ENCODE measurements around the gene RNF111.
A peak's percentile ranks its signal among the peaks of the same experiment; 100 is the strongest.

RNF111 gene

DNA sequence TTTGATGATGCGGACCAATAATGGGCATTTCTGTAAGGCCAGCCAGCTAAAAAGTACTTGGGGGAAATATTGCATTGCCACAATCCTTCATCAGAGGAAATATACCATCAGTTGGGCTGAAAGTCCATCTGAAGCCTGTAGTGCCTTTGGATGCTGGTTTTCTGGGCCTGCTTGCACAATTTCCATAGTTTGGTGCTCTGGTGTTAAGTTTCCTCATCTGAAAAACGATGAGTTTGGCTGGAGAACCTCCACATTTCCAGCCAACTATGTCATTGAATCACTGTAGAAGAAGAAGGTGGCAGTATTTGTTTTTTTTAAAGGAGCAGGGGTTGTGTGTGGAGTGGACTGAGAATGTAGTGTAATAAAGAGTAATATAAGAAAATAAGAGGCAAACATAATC lies 127.6 kb downstream of the RNF111 start:
- Histone ChIP-seq H3K4me3 (ENCODE audit: low read length, poor library complexity, severe bottlenecking) (no peak overlapping the region), H3K9ac (ENCODE audit: low read depth, low read length, poor library complexity, severe bottlenecking) (no peak overlapping the region), H3K27me3 (ENCODE audit: insufficient read depth, low read length, poor library complexity, severe bottlenecking) (no peaks in the 10 kb centered on the region), H3F3A (ENCODE audit: low read depth) (no peaks in the 10 kb centered on the region), H3K4me1 (ENCODE audit: insufficient read depth, low read length, poor library complexity, severe bottlenecking) (peaks cover 26% of the 10 kb centered on the region), H3K36me3 (ENCODE audit: insufficient read depth, low read length) (peaks cover 85% of the 10 kb centered on the region), H3K9me2 (replicated peaks; ENCODE audit: low read depth, low read length) (no peaks in the 10 kb centered on the region), H2AFZ (ENCODE audit: low read length) (no peak overlapping the region), H3K9me3 (ENCODE audit: insufficient read depth, low read depth, low read length) (no peaks in the 10 kb centered on the region), H3K79me2 (ENCODE audit: insufficient read depth, low read length) (peaks cover 84% of the 10 kb centered on the region), H3K4me2 (ENCODE audit: low read depth, low read length, poor library complexity, severe bottlenecking) (no peak overlapping the region), H4K20me1 (ENCODE audit: insufficient read depth, low read length, poor library complexity, severe bottlenecking) (peaks cover 20% of the 10 kb centered on the region)
- TF ChIP-seq EZH2phosphoT487 (IDR thresholded peaks at IDR 0.05; ENCODE audit: borderline replicate concordance), result no peak

DNA sequence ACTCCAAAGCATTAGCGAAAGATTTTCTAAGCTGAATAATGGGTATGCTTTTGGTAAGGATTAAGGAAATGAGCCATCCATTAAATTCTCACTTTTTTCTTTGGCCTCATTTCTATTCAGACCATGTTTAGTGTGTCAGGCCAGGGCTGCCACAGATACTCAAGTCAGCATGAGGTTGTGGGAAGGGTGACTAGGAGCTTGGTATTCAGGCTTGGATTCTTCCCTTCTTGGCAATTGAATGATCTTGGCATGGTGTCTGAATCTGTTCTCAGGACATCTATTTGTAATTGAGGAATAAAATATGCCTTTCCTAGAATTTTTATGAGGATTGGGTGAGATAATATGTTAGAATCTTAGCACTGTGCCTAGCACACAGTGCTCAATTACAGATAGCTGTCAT lies 128.7 kb downstream of the RNF111 start:
- Histone ChIP-seq H3K27me3 (ENCODE audit: insufficient read depth, low read length, poor library complexity, severe bottlenecking) (no peaks in the 10 kb centered on the region), H3K9me3 (ENCODE audit: insufficient read depth, low read depth, low read length) (no peaks in the 10 kb centered on the region), H3K9me2 (replicated peaks; ENCODE audit: low read depth, low read length) (no peaks in the 10 kb centered on the region), H3F3A (ENCODE audit: low read depth) (no peaks in the 10 kb centered on the region), H3K4me1 (ENCODE audit: insufficient read depth, low read length, poor library complexity, severe bottlenecking) (peaks cover 15% of the 10 kb centered on the region), H3K36me3 (ENCODE audit: insufficient read depth, low read length) (peaks cover 85% of the 10 kb centered on the region), H3K4me2 (ENCODE audit: low read depth, low read length, poor library complexity, severe bottlenecking) (peak overlapping the region; percentile 3), H3K9ac (ENCODE audit: low read depth, low read length, poor library complexity, severe bottlenecking) (no peak overlapping the region), H3K4me3 (ENCODE audit: low read length, poor library complexity, severe bottlenecking) (no peak overlapping the region), H4K20me1 (ENCODE audit: insufficient read depth, low read length, poor library complexity, severe bottlenecking) (peaks cover 11% of the 10 kb centered on the region), H2AFZ (ENCODE audit: low read length) (no peak overlapping the region), H3K79me2 (ENCODE audit: insufficient read depth, low read length) (peaks cover 84% of the 10 kb centered on the region)
- TF ChIP-seq, protein P1, sequence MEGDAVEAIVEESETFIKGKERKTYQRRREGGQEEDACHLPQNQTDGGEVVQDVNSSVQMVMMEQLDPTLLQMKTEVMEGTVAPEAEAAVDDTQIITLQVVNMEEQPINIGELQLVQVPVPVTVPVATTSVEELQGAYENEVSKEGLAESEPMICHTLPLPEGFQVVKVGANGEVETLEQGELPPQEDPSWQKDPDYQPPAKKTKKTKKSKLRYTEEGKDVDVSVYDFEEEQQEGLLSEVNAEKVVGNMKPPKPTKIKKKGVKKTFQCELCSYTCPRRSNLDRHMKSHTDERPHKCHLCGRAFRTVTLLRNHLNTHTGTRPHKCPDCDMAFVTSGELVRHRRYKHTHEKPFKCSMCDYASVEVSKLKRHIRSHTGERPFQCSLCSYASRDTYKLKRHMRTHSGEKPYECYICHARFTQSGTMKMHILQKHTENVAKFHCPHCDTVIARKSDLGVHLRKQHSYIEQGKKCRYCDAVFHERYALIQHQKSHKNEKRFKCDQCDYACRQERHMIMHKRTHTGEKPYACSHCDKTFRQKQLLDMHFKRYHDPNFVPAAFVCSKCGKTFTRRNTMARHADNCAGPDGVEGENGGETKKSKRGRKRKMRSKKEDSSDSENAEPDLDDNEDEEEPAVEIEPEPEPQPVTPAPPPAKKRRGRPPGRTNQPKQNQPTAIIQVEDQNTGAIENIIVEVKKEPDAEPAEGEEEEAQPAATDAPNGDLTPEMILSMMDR (conservative IDR thresholded peaks at IDR 0.05; ENCODE audit: low read length), result no peak
- no peak for TF ChIP-seq EZH2phosphoT487 (IDR thresholded peaks at IDR 0.05; ENCODE audit: borderline replicate concordance)

DNA sequence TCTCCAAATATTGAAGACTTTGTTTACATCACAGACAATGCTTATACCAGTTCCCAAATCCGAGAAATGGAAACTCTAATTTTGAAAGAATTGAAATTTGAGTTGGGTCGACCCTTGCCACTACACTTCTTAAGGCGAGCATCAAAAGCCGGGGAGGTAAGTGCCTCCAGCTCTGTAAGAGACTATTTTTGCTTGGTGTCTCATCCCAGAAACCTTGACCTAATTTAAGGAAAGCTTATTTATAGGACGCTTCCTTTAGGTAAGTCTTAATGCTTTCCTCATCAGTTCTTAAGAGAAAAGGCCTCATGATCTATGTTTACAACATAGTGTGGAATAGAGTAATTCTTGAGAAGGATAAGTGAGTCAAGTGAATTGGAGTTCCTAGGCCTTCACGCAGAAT lies 129.3 kb downstream of the RNF111 start:
- Histone ChIP-seq H4K20me1 (ENCODE audit: insufficient read depth, low read length, poor library complexity, severe bottlenecking) (peaks cover 5% of the 10 kb centered on the region), H3K27me3 (ENCODE audit: insufficient read depth, low read length, poor library complexity, severe bottlenecking) (no peaks in the 10 kb centered on the region), H3K9ac (ENCODE audit: low read depth, low read length, poor library complexity, severe bottlenecking) (no peak overlapping the region), H2AFZ (ENCODE audit: low read length) (no peak overlapping the region), H3K79me2 (ENCODE audit: insufficient read depth, low read length) (peaks cover 83% of the 10 kb centered on the region), H3F3A (ENCODE audit: low read depth) (no peaks in the 10 kb centered on the region), H3K9me3 (ENCODE audit: insufficient read depth, low read depth, low read length) (no peaks in the 10 kb centered on the region), H3K36me3 (ENCODE audit: insufficient read depth, low read length) (peaks cover 82% of the 10 kb centered on the region), H3K4me2 (ENCODE audit: low read depth, low read length, poor library complexity, severe bottlenecking) (no peak overlapping the region), H3K9me2 (replicated peaks; ENCODE audit: low read depth, low read length) (no peaks in the 10 kb centered on the region), H3K4me1 (ENCODE audit: insufficient read depth, low read length, poor library complexity, severe bottlenecking) (peaks cover 9% of the 10 kb centered on the region), H3K4me3 (ENCODE audit: low read length, poor library complexity, severe bottlenecking) (no peak overlapping the region)
- no peak for TF ChIP-seq EZH2phosphoT487 (IDR thresholded peaks at IDR 0.05; ENCODE audit: borderline replicate concordance)
- TF ChIP-seq, protein P1 (conservative IDR thresholded peaks at IDR 0.05; ENCODE audit: low read length), result no peak

DNA sequence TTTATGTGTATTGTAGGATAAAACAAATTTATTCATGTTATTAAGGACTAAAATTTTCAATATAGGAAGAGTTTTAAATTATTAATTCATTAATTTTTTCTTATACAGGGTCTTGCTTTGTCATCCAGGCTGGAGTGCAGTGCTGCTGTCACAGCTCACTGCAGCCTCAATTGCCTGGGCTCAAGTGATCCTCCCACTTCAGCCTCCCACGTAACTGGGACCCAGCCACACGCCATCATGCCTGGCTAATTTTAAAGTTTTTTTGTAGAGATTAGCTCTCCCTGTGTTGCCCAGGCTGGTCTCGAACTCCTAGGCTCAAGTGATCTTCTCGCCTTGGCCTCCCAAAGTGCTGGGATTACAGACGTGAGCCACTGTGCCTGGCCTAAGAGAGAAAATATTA lies 132.2 kb downstream of the RNF111 start:
- H3K9me2 ChIP-seq (replicated peaks; ENCODE audit: low read depth, low read length), result no peaks in the 10 kb centered on the region
- no peaks in the 10 kb centered on the region for H3K9me3 ChIP-seq (ENCODE audit: insufficient read depth, low read depth, low read length)
- H3F3A ChIP-seq (ENCODE audit: low read depth), result no peaks in the 10 kb centered on the region
- H3K4me2 ChIP-seq (ENCODE audit: low read depth, low read length, poor library complexity, severe bottlenecking), result no peak overlapping the region
- no peak overlapping the region for H2AFZ ChIP-seq (ENCODE audit: low read length)
- peaks cover 3% of the 10 kb centered on the region for H4K20me1 ChIP-seq (ENCODE audit: insufficient read depth, low read length, poor library complexity, severe bottlenecking)
- no peaks in the 10 kb centered on the region for H3K4me1 ChIP-seq (ENCODE audit: insufficient read depth, low read length, poor library complexity, severe bottlenecking)
- H3K27me3 ChIP-seq (ENCODE audit: insufficient read depth, low read length, poor library complexity, severe bottlenecking), result no peaks in the 10 kb centered on the region
- peaks cover 79% of the 10 kb centered on the region for H3K79me2 ChIP-seq (ENCODE audit: insufficient read depth, low read length)
- H3K36me3 ChIP-seq (ENCODE audit: insufficient read depth, low read length), result peaks cover 90% of the 10 kb centered on the region
- no peak overlapping the region for H3K4me3 ChIP-seq (ENCODE audit: low read length, poor library complexity, severe bottlenecking)
- no peak overlapping the region for H3K9ac ChIP-seq (ENCODE audit: low read depth, low read length, poor library complexity, severe bottlenecking)
- TF ChIP-seq, protein P1 (conservative IDR thresholded peaks at IDR 0.05; ENCODE audit: low read length), result no peak
- TF ChIP-seq EZH2phosphoT487 (IDR thresholded peaks at IDR 0.05; ENCODE audit: borderline replicate concordance), result no peak

Measured in Loucy (cell line).